OCI-LY1 (cell line): ENCODE measurements around the gene CCDC66.

Source experiments
- H2AFZ ChIP-seq: fragments of 200-600 bp; sonication (generic), shearing (Covaris generic); 2 replicates; pipeline ENCODE4 v1.6.0; 2014; ENCODE audit warnings: antibody characterized with exemption, mild to moderate bottlenecking, low read length
- H3F3A ChIP-seq: fragments of 200-600 bp; sonication (generic), shearing (Covaris generic); 2 replicates; pipeline ENCODE4 v1.6.0; 2014; ENCODE audit warnings: mild to moderate bottlenecking, antibody characterized with exemption, low read length, moderate library complexity; ENCODE audit not compliant: insufficient read depth
- H3K27ac ChIP-seq: fragments of 200-600 bp; sonication (generic); 2 replicates; pipeline ENCODE4 v1.5.1; 2014; ENCODE audit warnings: low read length, mixed run types, mild to moderate bottlenecking, low read depth; ENCODE audit not compliant: poor library complexity, severe bottlenecking
- H3K27me3 ChIP-seq: fragments of 200-600 bp; sonication (generic); 2 replicates; pipeline ENCODE4 v1.6.0; 2014; ENCODE audit warnings: antibody characterized with exemption, mild to moderate bottlenecking, low read length, moderate library complexity; ENCODE audit not compliant: insufficient read depth
- H3K36me3 ChIP-seq: fragments of 200-600 bp; sonication (generic); 2 replicates; pipeline ENCODE4 v1.6.1; 2014; ENCODE audit warnings: mild to moderate bottlenecking, antibody characterized with exemption, low read length, moderate library complexity, mixed read lengths; ENCODE audit not compliant: insufficient read depth
- H3K4me1 ChIP-seq: fragments of 200-600 bp; sonication (generic); 2 replicates; pipeline ENCODE4 v1.5.1; 2014; ENCODE audit warnings: mild to moderate bottlenecking, low read length, moderate library complexity; ENCODE audit not compliant: insufficient read depth, severe bottlenecking
- H3K4me2 ChIP-seq: fragments of 200-600 bp; sonication (generic), shearing (Covaris generic); 2 replicates; pipeline ENCODE4 v1.6.1; 2014; ENCODE audit warnings: low read length
- H3K4me3 ChIP-seq: fragments of 200-600 bp; sonication (generic); 2 replicates; pipeline ENCODE4 v1.5.1; 2014; ENCODE audit warnings: low read length, low read depth, mild to moderate bottlenecking, mixed read lengths; ENCODE audit not compliant: poor library complexity, severe bottlenecking
- H3K79me2 ChIP-seq: fragments of 200-600 bp; shearing (Covaris generic); 2 replicates; pipeline ENCODE4 v1.6.1; 2016; ENCODE audit warnings: mixed run types, low read length, mixed read lengths; ENCODE audit not compliant: insufficient read depth
- H3K9ac ChIP-seq: fragments of 200-600 bp; sonication (generic), shearing (Covaris generic); 2 replicates; pipeline ENCODE4 v1.6.1; 2014; ENCODE audit warnings: mild to moderate bottlenecking, low read length, mixed read lengths
- H3K9me2 ChIP-seq: fragments of 200-600 bp; sonication (generic), shearing (Covaris generic); 2 replicates; pipeline ENCODE4 v1.6.1; 2014; ENCODE audit warnings: low read depth, mild to moderate bottlenecking, low read length, mixed read lengths
- H3K9me3 ChIP-seq: fragments of 200-600 bp; shearing (Covaris generic); 2 replicates; pipeline ENCODE4 v1.6.1; 2014; ENCODE audit warnings: low read length, mixed read lengths
- H4K20me1 ChIP-seq: fragments of 200-600 bp; sonication (generic), shearing (Covaris generic); 2 replicates; pipeline ENCODE4 v1.6.0; 2016; ENCODE audit warnings: mild to moderate bottlenecking, low read length; ENCODE audit not compliant: insufficient read depth
- EZH2 ChIP-seq: fragments of 200-600 bp; sonication (generic), shearing (Covaris generic); IDR thresholded peaks from 2 replicates; pipeline ENCODE4 v1.8.0; 2017; ENCODE audit warnings: borderline replicate concordance, mixed run types, mild to moderate bottlenecking, antibody characterized with exemption, low read length, moderate library complexity, mixed read lengths
- TF ChIP-seq, protein P1 (sequence below): fragments of 200-600 bp; sonication (generic), shearing (Covaris generic); IDR thresholded peaks from 2 replicates; pipeline ENCODE4 v1.5.1; 2017; ENCODE audit warnings: mild to moderate bottlenecking, antibody characterized with exemption, low read length, moderate library complexity, mixed read lengths

Gene CCDC66

DNA sequence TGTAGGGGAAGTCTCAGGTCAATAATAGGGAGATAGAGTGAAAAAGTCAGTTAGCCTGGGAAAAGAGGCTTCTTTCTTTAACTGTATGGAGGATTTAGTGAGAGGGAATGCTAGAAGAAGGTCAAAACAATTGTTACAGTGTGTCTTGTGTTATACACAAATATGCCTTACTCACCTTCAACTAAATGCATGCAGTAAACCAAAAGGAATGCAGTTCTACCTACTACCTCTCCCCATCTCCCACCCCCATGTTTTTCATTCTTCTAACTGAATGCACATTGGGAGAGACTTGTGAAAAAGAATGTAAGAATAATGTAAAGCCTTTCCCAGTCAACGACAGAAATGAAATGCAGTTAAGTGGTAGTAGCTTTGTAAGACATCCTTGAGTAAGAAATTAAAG is 33.8 kb downstream of the CCDC66 start:
- no peak for TF ChIP-seq EZH2
- TF ChIP-seq, protein P1, sequence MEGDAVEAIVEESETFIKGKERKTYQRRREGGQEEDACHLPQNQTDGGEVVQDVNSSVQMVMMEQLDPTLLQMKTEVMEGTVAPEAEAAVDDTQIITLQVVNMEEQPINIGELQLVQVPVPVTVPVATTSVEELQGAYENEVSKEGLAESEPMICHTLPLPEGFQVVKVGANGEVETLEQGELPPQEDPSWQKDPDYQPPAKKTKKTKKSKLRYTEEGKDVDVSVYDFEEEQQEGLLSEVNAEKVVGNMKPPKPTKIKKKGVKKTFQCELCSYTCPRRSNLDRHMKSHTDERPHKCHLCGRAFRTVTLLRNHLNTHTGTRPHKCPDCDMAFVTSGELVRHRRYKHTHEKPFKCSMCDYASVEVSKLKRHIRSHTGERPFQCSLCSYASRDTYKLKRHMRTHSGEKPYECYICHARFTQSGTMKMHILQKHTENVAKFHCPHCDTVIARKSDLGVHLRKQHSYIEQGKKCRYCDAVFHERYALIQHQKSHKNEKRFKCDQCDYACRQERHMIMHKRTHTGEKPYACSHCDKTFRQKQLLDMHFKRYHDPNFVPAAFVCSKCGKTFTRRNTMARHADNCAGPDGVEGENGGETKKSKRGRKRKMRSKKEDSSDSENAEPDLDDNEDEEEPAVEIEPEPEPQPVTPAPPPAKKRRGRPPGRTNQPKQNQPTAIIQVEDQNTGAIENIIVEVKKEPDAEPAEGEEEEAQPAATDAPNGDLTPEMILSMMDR: no peak
- Histone ChIP-seq H3K4me1 (no peaks in the 10 kb centered on the region), H3F3A (no peaks in the 10 kb centered on the region), H3K9ac (no peak overlapping the region), H4K20me1 (no peaks in the 10 kb centered on the region), H3K9me2 (no peaks in the 10 kb centered on the region), H3K9me3 (no peaks in the 10 kb centered on the region), H3K27me3 (no peaks in the 10 kb centered on the region), H3K4me2 (no peak overlapping the region), H3K36me3 (peaks cover 10% of the 10 kb centered on the region; the same call in 1 of the 2 replicates), H3K4me3 (no peak overlapping the region), H3K79me2 (no peaks in the 10 kb centered on the region), H3K27ac (no peak overlapping the region), H2AFZ (no peak overlapping the region)

DNA sequence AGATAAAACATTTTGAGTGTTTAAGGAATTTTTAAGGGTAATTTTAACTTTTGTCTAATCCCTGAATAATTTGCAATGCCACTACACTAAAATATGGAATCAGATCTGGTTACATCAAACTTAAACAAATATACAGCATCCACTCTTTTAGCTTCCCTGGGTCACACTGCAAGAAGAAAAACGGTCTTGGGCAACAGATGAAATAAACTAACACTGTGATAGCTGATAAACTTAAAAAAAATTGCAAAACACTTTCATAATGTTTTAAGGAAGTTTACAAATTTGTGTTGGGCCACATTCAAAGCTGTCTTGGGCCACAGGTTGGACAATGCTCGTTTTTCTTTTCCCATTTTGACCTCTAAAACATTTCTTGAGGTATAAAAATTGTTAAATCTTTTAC is 34.3 kb downstream of the CCDC66 start:
- Histone ChIP-seq H3K9me3 (no peaks in the 10 kb centered on the region), H3F3A (no peaks in the 10 kb centered on the region), H3K4me1 (no peaks in the 10 kb centered on the region), H4K20me1 (no peaks in the 10 kb centered on the region), H3K27ac (no peak overlapping the region), H3K9ac (no peak overlapping the region), H3K4me3 (no peak overlapping the region), H2AFZ (no peak overlapping the region), H3K4me2 (no peak overlapping the region), H3K36me3 (peaks cover 11% of the 10 kb centered on the region), H3K9me2 (no peaks in the 10 kb centered on the region), H3K27me3 (no peaks in the 10 kb centered on the region), H3K79me2 (no peaks in the 10 kb centered on the region)
- TF ChIP-seq, protein P1: no peak
- TF ChIP-seq EZH2: no peak

DNA sequence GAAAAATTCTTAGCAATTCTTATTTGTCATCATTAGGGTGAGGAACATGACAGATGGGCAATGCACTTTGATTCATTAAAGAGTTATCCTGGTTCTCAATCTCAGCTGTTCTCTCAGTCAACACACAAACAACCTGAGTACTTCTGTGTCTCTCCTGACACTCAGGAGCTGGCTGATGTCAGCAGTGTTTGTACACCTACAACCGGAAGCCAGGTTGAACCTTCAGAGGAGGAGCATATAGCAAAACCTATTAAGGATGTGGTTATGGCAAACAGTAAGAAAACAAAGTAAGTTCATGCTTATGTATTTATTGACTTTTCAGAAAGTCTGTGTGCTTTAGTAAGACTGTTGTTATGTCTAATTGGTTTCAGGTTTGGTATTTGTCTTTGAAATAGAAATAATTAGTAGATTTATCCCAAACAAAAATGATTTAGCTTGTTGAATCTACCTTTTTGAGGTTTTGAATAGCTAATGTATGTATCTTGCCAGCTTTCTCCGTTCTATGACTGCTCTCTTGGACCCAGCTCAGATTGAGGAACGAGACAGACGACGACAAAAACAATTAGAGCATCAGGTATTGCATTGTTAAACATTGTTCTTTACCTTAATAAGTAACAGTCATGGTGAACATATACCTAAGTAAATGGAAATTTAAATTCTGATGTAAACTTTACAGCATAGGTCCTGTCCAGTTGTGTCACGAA is 36.6 kb downstream of the CCDC66 start:
- H3K4me2 ChIP-seq: no peak overlapping the region
- peaks cover 14% of the 10 kb centered on the region for H3K36me3 ChIP-seq
- H3K9me3 ChIP-seq: no peaks in the 10 kb centered on the region
- H3K27ac ChIP-seq: no peak overlapping the region
- no peak overlapping the region for H2AFZ ChIP-seq
- no peak for TF ChIP-seq EZH2
- TF ChIP-seq, protein P1: no peak
- no peaks in the 10 kb centered on the region for H3K9me2 ChIP-seq
- H3K9ac ChIP-seq: no peak overlapping the region
- H3K4me3 ChIP-seq: no peak overlapping the region
- H3K4me1 ChIP-seq: no peaks in the 10 kb centered on the region
- no peaks in the 10 kb centered on the region for H4K20me1 ChIP-seq
- H3F3A ChIP-seq: no peaks in the 10 kb centered on the region
- H3K27me3 ChIP-seq: no peaks in the 10 kb centered on the region
- H3K79me2 ChIP-seq: no peaks in the 10 kb centered on the region
